Fibroblast of gingiva (primary cell): ENCODE measurements around the gene IFT25.
"Not testable (repeated sequence)": the region's sequence is repeated elsewhere in the genome, so short reads cannot be mapped to it uniquely, and the experiment has no call there.

Experiments used
- DNase-seq: peaks from one replicate; pipeline ENCODE4 v3.0.0-alpha.2; 2011; ENCODE audit warnings: low read depth

Gene IFT25

GRCh38 chr1:53945433-53946251 is at the start of gene IFT25:
Gene IFT25 (minus strand): TSS chr1:53945699. CDS start chr1:53940082, 5,617 bp downstream.
- peak; percentile 97 for DNase-seq

GRCh38 chr1:53994516-53994915 is 49.0 kb upstream of the IFT25 start:
- DNase-seq = not testable (repeated sequence)

GRCh38 chr1:53992085-53992874 is 46.8 kb upstream of the IFT25 start:
- DNase-seq = no peak

GRCh38 chr1:53987880-53988279 is 42.4 kb upstream of the IFT25 start:
- no peak for DNase-seq

GRCh38 chr1:53986458-53986857 is 41.0 kb upstream of the IFT25 start:
- no peak for DNase-seq

GRCh38 chr1:53984726-53985125 is 39.2 kb upstream of the IFT25 start:
- DNase-seq = no peak

GRCh38 chr1:53982763-53983104 is 37.2 kb upstream of the IFT25 start:
- DNase-seq = no peak

GRCh38 chr1:53982034-53982762 is 36.7 kb upstream of the IFT25 start:
- peak; percentile 14 for DNase-seq

GRCh38 chr1:53981220-53981619 is 35.7 kb upstream of the IFT25 start:
- no peak for DNase-seq

- no peak for DNase-seq
These were observed 34.4 kb upstream of the IFT25 start for GRCh38 chr1:53979712-53980450.

GRCh38 chr1:53975861-53976260 is 30.4 kb upstream of the IFT25 start:
- DNase-seq = no peak

- no peak for DNase-seq
These were observed 26.2 kb upstream of the IFT25 start for GRCh38 chr1:53971718-53972117.

- DNase-seq = not testable (repeated sequence)
These were observed 23.8 kb upstream of the IFT25 start for GRCh38 chr1:53969323-53969722.

GRCh38 chr1:53968125-53968513 is 22.6 kb upstream of the IFT25 start:
- no peak for DNase-seq

- no peak for DNase-seq
These were observed 22.1 kb upstream of the IFT25 start for GRCh38 chr1:53967409-53968124.

GRCh38 chr1:53966794-53967193 is 21.3 kb upstream of the IFT25 start:
- no peak for DNase-seq

- no peak for DNase-seq
These were observed 18.6 kb upstream of the IFT25 start for GRCh38 chr1:53964109-53964508.

GRCh38 chr1:53963460-53963859 is 18.0 kb upstream of the IFT25 start:
- DNase-seq = no peak

GRCh38 chr1:53962395-53962794 is 16.9 kb upstream of the IFT25 start:
- no peak for DNase-seq

GRCh38 chr1:53959664-53960250 is 14.3 kb upstream of the IFT25 start:
- DNase-seq = no peak
